Activated gamma-delta T cell treated with anti-CD3 and anti-CD28 coated beads, Interleukin-2, amount 50 U/mL, for 16 hours (primary cell): ENCODE results near the gene NOS3.
A peak's percentile ranks its signal among the peaks of the same experiment; 100 is the strongest.
"Not testable (repeated sequence)": the region's sequence is repeated elsewhere in the genome, so short reads cannot be mapped to it uniquely, and the experiment has no call there.

Source experiments
- DNase-seq: peaks from one replicate; pipeline ENCODE4 v3.0.0-alpha.2; 2020; ENCODE audit warnings: low read depth

The NOS3 gene

GRCh38 chr7:151001546-151001945 is 10.7 kb downstream of the NOS3 start:
- no peak for DNase-seq

DNA sequence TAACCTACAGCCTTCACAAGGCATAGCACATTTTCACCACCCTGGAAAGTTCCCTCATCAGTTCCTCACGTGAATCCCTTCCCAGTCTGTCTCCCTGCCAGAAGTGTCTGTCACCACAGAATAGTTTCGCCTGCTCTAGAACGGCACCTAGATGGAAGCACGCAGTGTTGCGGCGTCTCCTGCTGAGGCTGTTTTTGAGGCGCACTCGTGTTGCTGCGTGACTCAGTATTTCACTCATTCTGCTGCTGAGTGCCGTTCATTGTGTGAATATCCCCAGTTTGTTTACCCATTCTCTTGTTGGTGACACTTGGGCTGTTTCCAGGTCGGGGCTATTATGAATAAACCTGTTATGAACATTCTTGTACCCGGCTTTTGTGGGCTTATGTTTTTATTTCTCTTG is 12.8 kb downstream of the NOS3 start:
- no peak for DNase-seq

DNA sequence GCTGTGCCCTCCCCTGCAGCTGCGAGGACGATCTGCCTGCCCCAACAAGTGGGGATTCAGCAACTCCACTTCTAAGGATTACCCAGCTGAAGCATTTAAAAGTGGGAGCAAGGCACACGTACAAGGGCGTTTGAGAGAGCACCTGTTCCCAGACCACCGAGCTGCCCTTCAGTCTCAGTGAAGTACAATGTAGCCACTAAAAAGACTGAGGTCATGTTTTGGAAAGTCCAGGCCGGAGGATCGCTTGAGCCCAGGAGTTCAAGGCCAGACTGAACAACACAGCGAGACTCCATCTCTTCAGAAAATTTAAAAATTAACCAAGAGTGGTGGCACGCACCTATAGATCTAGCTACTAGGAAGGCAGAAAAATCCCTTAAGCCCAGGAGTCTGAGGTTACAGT is 14.7 kb downstream of the NOS3 start:
- DNase-seq: no peak

- DNase-seq: no peak
Measured at GRCh38 chr7:151006590-151007300, 15.9 kb downstream of the NOS3 start.

- DNase-seq: no peak
Measured at GRCh38 chr7:151007469-151007898, 16.7 kb downstream of the NOS3 start.

DNA sequence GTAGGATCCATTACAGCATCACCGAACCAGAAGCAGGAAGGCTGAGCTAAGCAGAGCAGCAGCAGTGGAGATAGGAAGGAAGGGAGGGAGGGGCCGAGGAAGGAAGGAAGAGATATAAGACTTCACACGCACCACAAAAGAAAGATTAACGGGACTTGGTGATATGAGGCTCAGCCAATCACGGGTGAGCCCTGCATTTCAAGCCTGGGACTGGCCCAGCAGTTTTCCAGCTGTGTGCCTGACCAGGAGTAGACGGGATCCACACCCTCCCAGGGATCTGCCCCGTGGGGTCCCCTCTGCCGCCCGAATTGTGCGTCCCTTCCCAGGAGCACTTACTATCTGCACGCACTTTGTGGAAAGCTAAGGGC is 17.3 kb downstream of the NOS3 start:
- DNase-seq: no peak

GRCh38 chr7:151008511-151009323 is 17.9 kb downstream of the NOS3 start:
- peak; percentile 68 for DNase-seq

GRCh38 chr7:151009327-151010036 is 18.7 kb downstream of the NOS3 start:
- DNase-seq: no peak

DNA sequence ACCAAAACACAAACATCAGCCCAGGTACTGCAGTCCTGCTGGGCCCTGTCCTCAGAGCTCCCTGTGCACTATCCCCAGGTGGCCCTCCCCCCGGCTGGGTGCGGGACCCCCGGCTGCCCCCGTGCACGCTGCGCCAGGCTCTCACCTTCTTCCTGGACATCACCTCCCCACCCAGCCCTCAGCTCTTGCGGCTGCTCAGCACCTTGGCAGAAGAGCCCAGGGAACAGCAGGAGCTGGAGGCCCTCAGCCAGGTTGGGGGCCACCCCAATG is 19.2 kb downstream of the NOS3 start:
- no peak for DNase-seq

DNA sequence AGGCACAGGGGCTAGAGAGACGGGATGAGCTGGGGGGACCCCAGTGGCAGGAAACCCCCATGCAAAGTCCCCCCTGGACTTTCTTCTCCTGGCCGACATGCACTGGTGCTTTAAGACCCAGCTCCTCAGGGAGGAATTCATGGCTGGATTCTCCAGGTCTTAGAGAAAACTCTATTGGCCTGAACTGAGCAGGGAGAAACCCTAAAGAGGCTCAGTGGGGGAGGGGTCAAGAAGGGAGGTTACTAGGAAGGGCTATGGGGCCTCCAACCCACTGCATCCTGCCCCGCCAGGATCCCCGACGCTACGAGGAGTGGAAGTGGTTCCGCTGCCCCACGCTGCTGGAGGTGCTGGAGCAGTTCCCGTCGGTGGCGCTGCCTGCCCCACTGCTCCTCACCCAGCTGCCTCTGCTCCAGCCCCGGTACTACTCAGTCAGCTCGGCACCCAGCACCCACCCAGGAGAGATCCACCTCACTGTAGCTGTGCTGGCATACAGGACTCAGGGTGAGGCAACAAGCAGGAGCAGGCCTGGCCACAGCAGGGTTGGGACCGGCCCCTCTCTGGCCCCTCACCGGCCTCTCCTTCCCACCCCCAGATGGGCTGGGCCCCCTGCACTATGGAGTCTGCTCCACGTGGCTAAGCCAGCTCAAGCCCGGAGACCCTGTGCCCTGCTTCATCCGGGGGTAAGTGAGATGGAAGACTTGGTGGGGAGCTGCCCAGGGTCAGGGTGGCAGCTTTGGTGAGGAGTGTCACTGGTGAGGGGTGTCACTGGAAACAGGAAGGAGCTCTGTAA is 19.7 kb downstream of the NOS3 start:
- no peak for DNase-seq

- DNase-seq: no peak
Measured at GRCh38 chr7:151011097-151011409, 20.2 kb downstream of the NOS3 start.

DNA sequence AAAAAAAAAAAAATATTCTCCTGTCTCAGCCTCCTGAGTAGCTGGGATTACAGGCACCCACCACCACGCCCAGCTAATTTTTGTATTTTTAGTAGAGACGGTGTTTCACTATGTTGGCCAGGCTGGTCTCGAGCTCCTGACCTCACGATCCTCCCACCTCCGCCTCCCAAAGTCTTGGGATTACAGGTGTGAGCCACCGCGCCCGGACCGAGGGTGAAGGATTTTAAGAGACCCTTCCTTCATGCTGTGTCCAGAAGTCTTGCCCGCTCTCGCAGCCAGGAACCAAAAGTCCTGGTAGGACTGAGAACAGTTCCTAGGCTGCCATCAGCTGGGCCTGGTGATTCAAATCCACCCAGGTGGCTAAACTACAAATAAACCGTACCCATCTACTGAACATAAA is 20.8 kb downstream of the NOS3 start:
- DNase-seq: not testable (repeated sequence)

- no peak for DNase-seq
Measured at GRCh38 chr7:151012031-151012692, 21.3 kb downstream of the NOS3 start.

DNA sequence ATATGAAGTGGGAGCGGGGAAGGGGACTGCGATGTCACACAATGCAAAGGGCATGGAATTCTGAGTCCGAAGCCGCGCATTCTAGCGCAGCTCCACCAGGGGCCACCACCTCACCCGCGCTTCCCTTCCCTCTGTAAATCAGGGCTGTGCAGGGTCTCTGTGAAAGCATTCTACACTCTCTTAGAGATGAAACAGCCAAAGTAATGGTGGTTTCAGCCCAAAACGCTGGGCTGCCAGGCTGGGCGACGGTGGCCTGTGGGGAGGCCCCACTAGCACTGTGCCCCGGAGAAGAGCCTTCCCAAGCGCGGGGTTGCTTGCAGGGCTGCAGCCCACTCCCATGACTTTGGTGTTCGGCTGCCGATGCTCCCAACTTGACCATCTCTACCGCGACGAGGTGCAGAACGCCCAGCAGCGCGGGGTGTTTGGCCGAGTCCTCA is 22.1 kb downstream of the NOS3 start:
- DNase-seq: no peak

GRCh38 chr7:151013356-151013732 is 22.5 kb downstream of the NOS3 start:
- DNase-seq: no peak

GRCh38 chr7:151013733-151014497 is 23.1 kb downstream of the NOS3 start:
- peak; percentile 74 for DNase-seq

- no peak for DNase-seq
Measured at GRCh38 chr7:151014950-151015349, 24.1 kb downstream of the NOS3 start.

GRCh38 chr7:151015967-151016366 is 25.1 kb downstream of the NOS3 start:
- DNase-seq: no peak

GRCh38 chr7:151016505-151016904 is 25.7 kb downstream of the NOS3 start:
- DNase-seq: no peak

- DNase-seq: no peak
Measured at GRCh38 chr7:151016942-151017341, 26.1 kb downstream of the NOS3 start.

GRCh38 chr7:151017370-151017952 is 26.6 kb downstream of the NOS3 start:
- DNase-seq: no peak
